Astrocyte (in vitro differentiated cells and primary cell): ENCODE measurements around the gene ZFP1.

Experiments
- CTCF ChIP-seq: IDR thresholded peaks from 2 replicates; pipeline ENCODE4 v1.5.1; 2011; ENCODE audit warnings: low read depth, mild to moderate bottlenecking, inconsistent platforms, low read length, moderate library complexity; ENCODE audit not compliant: insufficient read depth
- EZH2 ChIP-seq: IDR thresholded peaks from 2 replicates; pipeline ENCODE4 v1.6.1; 2012; ENCODE audit warnings: mild to moderate bottlenecking, low read length, inconsistent platforms; ENCODE audit not compliant: insufficient read depth

GRCh38 chr16:75196836-75197235, 48.5 kb downstream of the ZFP1 start:
- no peak for TF ChIP-seq CTCF
- TF ChIP-seq EZH2: no peak
